SK-N-SH treated with all-trans-retinoic acid at 6 μM for 48 hours (cell line): ENCODE data around the gene KRTAP2-3.
"Not testable (repeated sequence)": the region's sequence is repeated elsewhere in the genome, so short reads cannot be mapped to it uniquely, and the experiment has no call there.

ENCODE experiments used
- ATAC-seq: fragments of 200-7000 bp; cut with Tn5 transposase; 3 replicates; pipeline ENCODE4 v1.9.1; 2020; ENCODE audit warnings: mild to moderate bottlenecking, moderate library complexity
- ARNTL ChIP-seq: fragments of 450-650 bp; formaldehyde crosslinking; IDR thresholded peaks from 2 replicates; pipeline ENCODE4 v1.5.0; 2020; ENCODE audit warnings: low read depth, mild to moderate bottlenecking, moderate library complexity, borderline replicate concordance
- BACH2 ChIP-seq: fragments of 250-450 bp; sonication (Bioruptor Pico); IDR thresholded peaks from 2 replicates; pipeline ENCODE4 v1.9.0; 2021; ENCODE audit warnings: mild to moderate bottlenecking, borderline replicate concordance
- CSRNP3 ChIP-seq: fragments of 250-450 bp; sonication (Bioruptor Pico); IDR thresholded peaks from 2 replicates; pipeline ENCODE4 v1.5.1; 2021; ENCODE audit warnings: mild to moderate bottlenecking, moderate library complexity
- ESRRG ChIP-seq: fragments of 250-450 bp; sonication (Bioruptor Pico); IDR thresholded peaks from 2 replicates; pipeline ENCODE4 v1.6.1; 2021; ENCODE audit warnings: mild to moderate bottlenecking
- ISL1 ChIP-seq: fragments of 250-450 bp; sonication (Bioruptor Pico); IDR thresholded peaks from 2 replicates; pipeline ENCODE4 v2.1.2; 2022; ENCODE audit warnings: mild to moderate bottlenecking, moderate library complexity
- OSR1 ChIP-seq: fragments of 250-450 bp; sonication (Bioruptor Pico); IDR thresholded peaks from 2 replicates; pipeline ENCODE4 v1.8.0; 2022; ENCODE audit warnings: moderate library complexity, mild to moderate bottlenecking, inconsistent platforms
- POU6F1 ChIP-seq: fragments of 250-450 bp; sonication (Bioruptor Pico); IDR thresholded peaks from 2 replicates; pipeline ENCODE4 v1.8.0; 2021; ENCODE audit warnings: low read depth, mild to moderate bottlenecking, moderate library complexity, borderline replicate concordance
- PPARA ChIP-seq: fragments of 250-450 bp; sonication (Bioruptor Pico); IDR thresholded peaks from 2 replicates; pipeline ENCODE4 v1.5.0; 2020; ENCODE audit warnings: mild to moderate bottlenecking, borderline replicate concordance
- SNAI2 ChIP-seq: fragments of 250-450 bp; sonication (Bioruptor Pico); IDR thresholded peaks from 2 replicates; pipeline ENCODE4 v1.5.0; 2020; ENCODE audit warnings: mild to moderate bottlenecking, moderate library complexity
- TSHZ2 ChIP-seq: fragments of 250-450 bp; sonication (Bioruptor Pico); IDR thresholded peaks from 2 replicates; pipeline ENCODE4 v1.5.0; 2020; ENCODE audit warnings: mild to moderate bottlenecking, moderate library complexity
- ZC3H10 ChIP-seq: fragments of 250-450 bp; sonication (Bioruptor Pico); IDR thresholded peaks from 2 replicates; pipeline ENCODE4 v1.5.1; 2021; ENCODE audit warnings: mild to moderate bottlenecking, moderate library complexity
- ZFP3 ChIP-seq: fragments of 250-450 bp; sonication (Bioruptor Pico); IDR thresholded peaks from 2 replicates; pipeline ENCODE4 v1.5.0; 2020; ENCODE audit warnings: mild to moderate bottlenecking, moderate library complexity
- ZNF565 ChIP-seq: fragments of 450-650 bp; formaldehyde crosslinking; conservative IDR thresholded peaks from 2 replicates; pipeline ENCODE4 v1.5.0; 2020; ENCODE audit warnings: low read depth, mild to moderate bottlenecking, moderate library complexity
- ZNF70 ChIP-seq: fragments of 450-650 bp; formaldehyde crosslinking; IDR thresholded peaks from 2 replicates; pipeline ENCODE4 v1.5.0; 2020; ENCODE audit warnings: mild to moderate bottlenecking, moderate library complexity

Gene KRTAP2-3

GRCh38 chr17:41059276-41060051 lies 450 bp downstream of the KRTAP2-3 start:
- ATAC-seq, result peak; percentile 49

GRCh38 chr17:41058741-41059140 lies 1.2 kb downstream of the KRTAP2-3 start:
- no peak for TF ChIP-seq ZC3H10
- no peak for TF ChIP-seq ESRRG (CRISPR knock-in tag)
- no peak for TF ChIP-seq TSHZ2
- no peak for TF ChIP-seq SNAI2 (CRISPR knock-in tag)
- TF ChIP-seq ISL1 (CRISPR knock-in tag), result no peak
- TF ChIP-seq CSRNP3 (CRISPR knock-in tag), result no peak
- ATAC-seq, result no peak

GRCh38 chr17:41057547-41057946 lies 2.4 kb downstream of the KRTAP2-3 start:
- no peak for TF ChIP-seq ESRRG (CRISPR knock-in tag)
- TF ChIP-seq ZFP3 (CRISPR knock-in tag), result no peak
- no peak for TF ChIP-seq POU6F1 (CRISPR knock-in tag)
- no peak for TF ChIP-seq OSR1
- no peak for TF ChIP-seq SNAI2 (CRISPR knock-in tag)
- TF ChIP-seq PPARA (CRISPR knock-in tag), result no peak
- TF ChIP-seq ZNF70 (CRISPR knock-in tag), result no peak
- TF ChIP-seq CSRNP3 (CRISPR knock-in tag), result no peak
- no peak for TF ChIP-seq ISL1 (CRISPR knock-in tag)
- no peak for TF ChIP-seq BACH2 (CRISPR knock-in tag)
- no peak for TF ChIP-seq ZNF565
- no peak for TF ChIP-seq ARNTL (CRISPR knock-in tag)
- ATAC-seq, result no peak

- not testable (repeated sequence) for ATAC-seq
Observed at GRCh38 chr17:41055130-41055529, 4.8 kb downstream of the KRTAP2-3 start, which contains the start of gene KRTAP2-2. KRTAP2-2 (minus strand) TSS chr17:41055230; CDS start chr17:41055211, 19 bp downstream.

- ATAC-seq, result not testable (repeated sequence)
Observed at GRCh38 chr17:41054556-41054955, 5.4 kb downstream of the KRTAP2-3 start.

- ATAC-seq, result no peak
Observed at GRCh38 chr17:41054025-41054424, 5.9 kb downstream of the KRTAP2-3 start.

More at GRCh38 chr17:41054025-41054424, 5.9 kb downstream of the KRTAP2-3 start:
- no peak for TF ChIP-seq POU6F1 (CRISPR knock-in tag)
- no peak for TF ChIP-seq ZC3H10
- TF ChIP-seq CSRNP3 (CRISPR knock-in tag), result no peak
- no peak for TF ChIP-seq TSHZ2
